Stimulated activated CD4-positive, alpha-beta T cell treated with anti-CD3 and anti-CD28 coated beads, Interleukin-4, amount 100 ng/mL, for 24 hours (primary cell): Measurements from ENCODE around the gene ZDHHC13.

Source experiments
- DNase-seq: peaks from one replicate; pipeline ENCODE4 v3.0.0-alpha.2; 2020

Gene ZDHHC13

GRCh38 chr11:19173004-19173689 is 56.2 kb downstream of the ZDHHC13 start:
- DNase-seq: no peak

GRCh38 chr11:19173964-19174638 is 57.1 kb downstream of the ZDHHC13 start:
- no peak for DNase-seq

DNA sequence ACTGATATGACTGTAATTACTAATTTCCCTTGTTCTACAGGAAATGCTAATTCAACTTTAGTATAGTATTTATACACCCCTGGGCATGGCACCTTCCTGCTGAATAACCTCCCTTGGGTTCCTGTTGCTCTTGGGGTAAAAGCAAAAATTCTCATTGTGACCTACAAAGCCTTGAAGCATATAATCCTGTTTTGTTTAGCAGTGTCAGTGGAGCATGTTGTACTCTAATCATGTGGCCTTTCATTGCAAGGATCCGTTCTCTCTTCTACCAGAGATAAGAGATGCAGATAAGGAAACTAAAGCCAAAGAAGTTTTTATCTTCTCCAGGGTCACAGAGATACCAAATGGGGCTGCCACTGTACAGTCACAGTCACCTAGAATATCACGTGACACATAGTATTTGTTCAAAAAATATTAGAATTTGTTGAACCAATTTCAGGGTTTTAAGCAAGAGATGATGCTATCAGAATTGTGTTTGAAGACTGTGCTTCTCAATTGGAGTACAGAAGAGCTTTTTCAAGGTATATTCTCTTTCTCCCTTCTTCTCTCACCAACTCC is 59.7 kb downstream of the ZDHHC13 start:
- DNase-seq: no peak

GRCh38 chr11:19181531-19182261 is 64.7 kb downstream of the ZDHHC13 start:
- DNase-seq: no peak

DNA sequence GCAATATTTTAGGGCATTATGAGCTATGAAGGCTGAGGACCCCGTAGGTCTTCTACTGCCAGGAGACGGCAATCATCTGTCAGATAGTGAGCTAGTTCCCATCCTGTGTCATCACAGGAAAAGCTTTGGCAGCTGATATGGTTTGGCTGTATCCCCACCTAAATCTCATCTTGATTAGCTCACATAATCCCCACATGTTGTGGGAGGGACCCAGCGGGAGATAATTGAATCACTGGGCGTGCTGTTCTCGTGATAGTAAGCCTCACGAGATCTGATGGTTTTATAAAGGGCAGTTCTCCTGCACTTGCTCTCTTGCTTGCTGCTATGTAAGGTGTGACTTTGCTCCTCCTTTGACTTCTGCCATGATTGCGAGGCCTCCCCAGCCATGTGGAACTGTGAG is 66.7 kb downstream of the ZDHHC13 start:
- no peak for DNase-seq

DNA sequence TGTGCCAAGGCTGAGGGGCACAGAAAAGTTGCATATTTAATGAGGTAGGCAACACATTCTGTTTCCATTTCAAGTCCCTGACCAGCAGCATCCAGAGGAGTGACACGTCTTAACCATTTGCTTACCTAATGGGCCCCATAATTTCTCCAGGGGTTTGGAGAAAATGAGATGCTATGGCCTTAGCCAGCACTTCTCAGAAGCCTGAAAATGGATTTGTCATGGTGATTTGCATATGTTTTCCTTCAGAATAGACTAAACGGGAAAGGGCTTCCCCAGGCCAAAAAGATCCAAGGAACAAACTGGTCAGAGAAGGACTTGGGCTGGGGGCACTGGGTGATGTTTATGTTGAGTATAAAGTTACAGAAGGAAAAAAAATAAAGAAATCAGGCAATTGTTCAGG is 68.1 kb downstream of the ZDHHC13 start:
- no peak for DNase-seq

DNA sequence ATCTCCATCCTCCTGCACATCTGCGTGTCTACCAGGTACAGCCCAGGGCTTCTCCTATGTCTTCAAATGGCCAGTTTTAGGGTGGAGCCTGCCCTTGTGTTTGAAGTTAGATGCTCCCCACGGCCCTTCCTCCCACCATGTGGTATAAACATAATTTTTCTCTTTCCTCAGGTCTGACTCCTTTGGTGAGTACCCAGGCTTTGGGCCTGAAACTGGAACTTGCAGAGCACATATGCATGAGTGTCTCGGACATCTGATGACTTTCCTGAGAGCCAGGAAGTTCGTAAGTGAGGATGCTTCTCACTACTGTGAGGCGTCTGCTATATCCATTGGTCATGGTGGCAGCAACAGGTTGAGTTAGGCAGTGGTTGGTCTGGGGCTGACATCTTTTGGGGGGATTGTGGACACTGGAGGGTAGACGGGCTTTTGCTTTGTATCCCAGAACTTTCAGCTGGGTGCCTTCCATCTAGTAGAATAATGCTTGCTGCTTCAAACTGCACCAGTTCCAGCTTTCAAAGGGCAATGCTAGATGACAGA is 68.6 kb downstream of the ZDHHC13 start:
- no peak for DNase-seq

GRCh38 chr11:19187114-19187832 is 70.3 kb downstream of the ZDHHC13 start:
- DNase-seq: no peak

DNA sequence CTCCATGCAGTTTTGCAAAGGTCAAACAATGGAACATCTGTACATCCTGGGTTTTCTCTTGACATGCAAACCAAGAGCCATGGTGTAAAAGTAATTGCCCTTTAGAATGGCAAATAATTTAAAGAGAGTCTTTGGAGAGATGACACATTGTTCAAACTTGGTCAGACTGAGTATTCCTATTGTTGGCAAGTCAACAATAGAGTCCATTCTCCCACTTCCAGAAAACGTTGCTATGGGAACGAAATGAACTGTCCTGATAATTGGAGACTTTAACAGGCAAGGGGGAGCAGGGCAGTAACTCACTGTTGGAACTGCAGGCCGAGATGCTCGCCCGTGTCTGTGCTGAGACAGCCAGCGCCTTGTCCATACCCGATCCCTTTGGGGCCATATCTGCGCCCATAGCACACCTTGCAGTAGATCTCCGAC is 70.9 kb downstream of the ZDHHC13 start:
- DNase-seq: no peak

DNA sequence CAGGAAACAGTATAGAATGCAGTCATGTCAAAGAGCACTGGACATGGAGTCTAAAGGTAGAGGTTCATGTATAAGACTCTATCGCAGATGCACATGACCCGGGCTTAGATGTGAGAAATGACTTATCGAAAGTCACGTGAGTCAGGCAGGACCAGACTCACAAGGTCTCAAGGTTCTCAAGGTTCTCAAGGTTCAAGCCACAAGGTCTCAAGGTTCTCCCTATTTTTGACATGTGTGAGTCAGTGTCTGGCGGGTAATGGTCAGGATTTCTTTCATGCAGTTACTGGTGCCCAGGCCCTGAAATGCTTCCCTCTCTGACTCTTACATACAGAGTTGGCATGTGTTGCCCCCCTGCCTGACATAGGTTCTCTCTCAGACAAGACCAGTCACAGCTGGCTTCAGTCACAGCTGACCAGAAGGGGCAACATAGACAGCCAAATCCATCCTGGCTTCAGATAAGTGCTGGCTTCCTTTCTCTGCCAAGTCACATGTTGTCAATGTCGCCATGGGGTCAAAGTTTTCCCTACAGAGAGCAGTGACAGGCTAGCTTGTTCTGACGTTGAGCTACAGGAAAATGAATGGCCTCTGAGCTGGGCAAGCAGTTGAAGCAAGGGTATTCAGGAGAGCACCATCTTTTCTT is 74.7 kb downstream of the ZDHHC13 start:
- DNase-seq: no peak

GRCh38 chr11:19193916-19194315 is 76.9 kb downstream of the ZDHHC13 start:
- DNase-seq: no peak

- DNase-seq: no peak
Observed at GRCh38 chr11:19194620-19195308, 77.8 kb downstream of the ZDHHC13 start.

- DNase-seq: no peak
Observed at GRCh38 chr11:19196432-19196831, 79.5 kb downstream of the ZDHHC13 start.

DNA sequence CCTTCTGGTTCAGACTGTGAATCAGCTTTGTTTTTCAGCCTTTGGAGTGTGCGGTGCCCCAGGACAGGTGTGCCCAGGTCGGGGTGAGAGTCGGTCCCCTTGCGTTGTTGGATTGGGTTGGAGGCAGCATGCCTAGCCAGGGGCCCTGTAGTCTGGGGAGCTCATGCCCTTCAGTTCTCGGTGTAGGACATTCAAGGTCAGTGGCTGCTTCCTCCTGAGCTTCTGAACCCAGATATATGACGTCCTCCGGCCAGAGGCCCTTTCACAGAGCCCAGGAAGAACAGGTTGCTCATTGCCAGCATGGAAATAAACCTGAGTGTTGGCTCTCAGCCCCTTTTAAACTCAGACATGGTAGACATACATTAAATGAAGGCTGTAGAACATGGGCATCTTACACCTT is 82.1 kb downstream of the ZDHHC13 start:
- DNase-seq: no peak

DNA sequence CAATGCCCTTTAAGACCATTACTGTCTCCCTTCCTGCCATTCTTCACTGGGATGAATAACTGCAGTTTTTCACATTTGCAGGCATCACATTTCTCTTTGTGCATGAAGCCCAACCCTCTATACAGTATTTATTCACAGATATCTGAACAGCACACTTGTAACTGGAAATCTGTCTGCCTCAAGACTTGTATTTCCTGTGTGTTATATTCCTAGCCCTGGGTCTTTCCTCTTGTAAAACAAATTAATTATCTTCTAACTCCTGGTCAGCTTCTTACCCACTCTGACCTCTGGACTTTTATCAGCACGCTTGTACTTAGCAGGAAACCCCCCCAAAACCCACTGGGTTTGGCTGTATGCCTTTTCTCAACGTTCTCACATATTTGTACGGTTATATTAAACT is 82.8 kb downstream of the ZDHHC13 start:
- no peak for DNase-seq

- DNase-seq: no peak
Observed at GRCh38 chr11:19200410-19201201, 83.6 kb downstream of the ZDHHC13 start.

DNA sequence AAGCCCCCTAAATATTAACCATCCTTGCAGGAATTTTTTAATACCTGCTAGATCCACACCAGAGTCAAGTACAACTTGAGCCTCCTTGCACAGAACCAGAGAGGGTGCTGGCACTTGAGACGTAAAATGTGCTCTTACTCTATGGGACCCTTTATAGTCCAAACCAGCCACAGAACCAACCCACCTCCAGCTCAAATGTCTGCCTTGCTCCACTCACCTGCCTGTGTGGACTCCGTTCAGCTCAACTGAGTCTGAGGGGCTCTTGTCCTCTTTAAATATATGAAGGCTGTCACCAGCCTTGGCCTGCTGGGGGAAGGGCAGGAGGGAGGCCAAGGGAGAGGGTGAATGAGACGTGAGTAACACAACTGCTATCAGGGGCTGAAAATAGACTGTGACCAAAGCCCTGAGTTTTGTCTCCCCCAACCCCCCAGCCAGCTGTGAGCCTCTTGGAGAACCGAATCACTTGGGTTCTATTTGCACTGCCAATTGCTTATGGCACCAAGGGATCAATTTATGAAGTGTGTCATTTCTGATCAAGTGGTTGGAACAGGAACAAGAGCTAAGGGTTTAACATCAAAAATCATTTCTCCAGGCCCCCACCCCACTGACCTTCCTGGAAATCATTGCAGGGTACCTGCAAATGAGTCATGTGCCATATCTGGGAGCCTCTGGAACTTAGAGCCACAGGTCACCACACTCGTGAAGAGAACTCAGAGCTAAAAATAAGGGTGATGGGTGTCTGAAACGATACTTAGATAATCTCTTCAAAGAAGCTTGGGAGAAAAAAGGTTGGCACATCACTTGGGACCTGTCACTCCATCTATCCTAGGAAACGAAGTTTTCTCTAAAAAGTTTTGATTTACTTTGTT is 85.0 kb downstream of the ZDHHC13 start, which contains the start of gene CSRP3:
Gene CSRP3, minus strand, starts transcription at position 247 of the 869 bp plus-strand sequence. CDS start 9,535 bp downstream, outside the sequence.
- no peak for DNase-seq

- no peak for DNase-seq
Observed at GRCh38 chr11:19204836-19205235, 87.9 kb downstream of the ZDHHC13 start.

- DNase-seq: no peak
Observed at GRCh38 chr11:19208181-19208580, 91.2 kb downstream of the ZDHHC13 start.
